ENCODE data around the gene TFDP1.
"Not testable (repeated sequence)": the region's sequence is repeated elsewhere in the genome, so short reads cannot be mapped to it uniquely, and the experiment has no call there.

The TFDP1 gene

GRCh38 chr13:113616281-113616906, 31.8 kb downstream of the TFDP1 start:
- no peak overlapping the region for H3K4me3 ChIP-seq (ENCODE audit: low read depth, low read length)
- TF ChIP-seq CTCF (IDR thresholded peaks at IDR 0.05; ENCODE audit: insufficient read depth, low read depth, low read length, missing control alignments), result no peak
- DNase-seq (ENCODE audit: low read depth), result no peak

GRCh38 chr13:113616991-113617749, 32.6 kb downstream of the TFDP1 start:
- DNase-seq (ENCODE audit: low read depth), result no peak
- no peak overlapping the region for H3K4me3 ChIP-seq (ENCODE audit: low read depth, low read length)
- TF ChIP-seq CTCF (IDR thresholded peaks at IDR 0.05; ENCODE audit: insufficient read depth, low read depth, low read length, missing control alignments), result no peak

- H3K4me3 ChIP-seq (ENCODE audit: low read depth, low read length), result no peak overlapping the region
- no peak for DNase-seq (ENCODE audit: low read depth)
- TF ChIP-seq CTCF (IDR thresholded peaks at IDR 0.05; ENCODE audit: insufficient read depth, low read depth, low read length, missing control alignments), result no peak
Observed at GRCh38 chr13:113617961-113618360, 33.4 kb downstream of the TFDP1 start.

- TF ChIP-seq CTCF (IDR thresholded peaks at IDR 0.05; ENCODE audit: insufficient read depth, low read depth, low read length, missing control alignments), result no peak
Observed at GRCh38 chr13:113618455-113618854, 33.9 kb downstream of the TFDP1 start.

GRCh38 chr13:113620036-113620796, 35.7 kb downstream of the TFDP1 start:
- no peak for TF ChIP-seq CTCF (IDR thresholded peaks at IDR 0.05; ENCODE audit: insufficient read depth, low read depth, low read length, missing control alignments)
- no peak for DNase-seq (ENCODE audit: low read depth)
- H3K4me3 ChIP-seq (ENCODE audit: low read depth, low read length), result no peak overlapping the region

More at GRCh38 chr13:113618455-113618854, 33.9 kb downstream of the TFDP1 start:
- no peak overlapping the region for H3K4me3 ChIP-seq (ENCODE audit: low read depth, low read length)
- no peak for DNase-seq (ENCODE audit: low read depth)

- no peak for DNase-seq (ENCODE audit: low read depth)
- no peak for TF ChIP-seq CTCF (IDR thresholded peaks at IDR 0.05; ENCODE audit: insufficient read depth, low read depth, low read length, missing control alignments)
- H3K4me3 ChIP-seq (ENCODE audit: low read depth, low read length), result no peak overlapping the region
Observed at GRCh38 chr13:113621046-113621445, 36.5 kb downstream of the TFDP1 start.

GRCh38 chr13:113621498-113621897, 36.9 kb downstream of the TFDP1 start:
- not testable (repeated sequence) for DNase-seq (ENCODE audit: low read depth)

GRCh38 chr13:113621986-113622550, 37.5 kb downstream of the TFDP1 start:
- H3K4me3 ChIP-seq (ENCODE audit: low read depth, low read length); DNase-seq (ENCODE audit: low read depth): not testable (repeated sequence)

More at GRCh38 chr13:113621498-113621897, 36.9 kb downstream of the TFDP1 start:
- not testable (repeated sequence) for H3K4me3 ChIP-seq (ENCODE audit: low read depth, low read length)

All from GM12865 (cell line).